ENCODE measurements around the gene TTC39B.

- TF ChIP-seq CTCF (IDR thresholded peaks at IDR 0.05) (no peak), EZH2phosphoT487 (IDR thresholded peaks at IDR 0.05) (no peak)
Observed at GRCh38 chr9:15329539-15330109, 22.6 kb upstream of the TTC39B start.

All from neural progenitor cell (in vitro differentiated cells).